Stomach (tissue), 4 donors: Measurements from ENCODE around the gene DNLZ.

Experiments
- CTCF ChIP-seq, 7 experiments: fragments of 450-650 bp in 4 of 7; fragments of 200-600 bp in 3 of 7; sonication (generic) in 3 of 7; IDR thresholded peaks; one replicate each; pipeline ENCODE4 v1.5.1; 2016 to 2019; ENCODE audit warnings: antibody characterized with exemption in 7 of 7, control low read depth in 2 of 7, mild to moderate bottlenecking in 1 of 7
- EP300 ChIP-seq: sonication (generic); formaldehyde crosslinking; IDR thresholded peaks from one replicate; pipeline ENCODE4 v1.6.1; 2017; ENCODE audit warnings: antibody characterized with exemption
- POLR2A ChIP-seq, 4 donors: fragments of 450-650 bp; IDR thresholded peaks; one replicate each; pipeline ENCODE4 v1.6.1; 2016; ENCODE audit warnings: antibody characterized with exemption in 4 of 4, control low read depth in 2 of 4, mild to moderate bottlenecking in 1 of 4, moderate library complexity in 1 of 4

DNA sequence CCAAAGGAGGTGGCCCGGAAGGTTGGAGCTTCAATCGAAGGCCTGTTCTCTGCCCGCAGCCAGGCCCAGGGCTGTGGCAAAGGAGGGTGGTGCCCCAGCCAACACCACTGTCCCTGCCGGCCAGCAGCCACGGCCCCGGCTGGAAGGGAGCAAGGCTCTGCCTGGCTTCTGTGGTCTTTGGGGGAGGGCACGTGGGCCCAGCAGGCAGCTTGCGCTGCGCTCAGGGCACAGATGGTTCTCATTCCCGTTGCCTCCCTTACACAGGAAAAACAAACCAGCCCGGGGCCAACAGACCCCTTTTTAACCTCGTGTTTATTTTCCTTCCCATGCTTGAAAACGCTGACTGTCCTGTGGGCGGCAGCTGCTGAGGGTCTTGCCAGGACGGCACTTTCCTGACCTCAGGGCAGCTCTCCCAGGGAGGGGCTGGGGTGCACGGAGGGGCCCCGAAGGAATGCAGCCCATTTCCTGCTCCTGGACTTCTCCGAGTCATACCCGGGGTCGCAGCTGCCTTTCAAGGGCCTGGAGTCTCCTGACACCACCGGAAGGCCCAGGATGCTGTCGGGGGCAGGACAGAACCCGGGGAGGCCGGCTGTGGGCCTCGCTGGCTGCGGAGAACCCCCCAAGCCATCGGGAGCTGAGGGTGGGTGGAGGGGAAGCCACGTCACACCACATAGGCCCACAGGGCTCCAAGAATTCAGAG lies 37.3 kb downstream of the DNLZ start:
- TF ChIP-seq CTCF (IDR thresholded peaks at IDR 0.05): no peak
- no peak for TF ChIP-seq EP300
- TF ChIP-seq POLR2A (IDR thresholded peaks at IDR 0.05): no peak
